GM12872 (cell line): ENCODE measurements around the gene CDKN2B.

ENCODE experiments used
- TF ChIP-seq, protein P1 (sequence below): IDR thresholded peaks from 3 replicates; pipeline ENCODE4 v1.5.1; 2011; ENCODE audit warnings: low read depth, mild to moderate bottlenecking, low read length, moderate library complexity; ENCODE audit not compliant: insufficient read depth

The CDKN2B gene

GRCh38 chr9:21982861-21983560, 26.1 kb downstream of the CDKN2B start:
- TF ChIP-seq, protein P1, sequence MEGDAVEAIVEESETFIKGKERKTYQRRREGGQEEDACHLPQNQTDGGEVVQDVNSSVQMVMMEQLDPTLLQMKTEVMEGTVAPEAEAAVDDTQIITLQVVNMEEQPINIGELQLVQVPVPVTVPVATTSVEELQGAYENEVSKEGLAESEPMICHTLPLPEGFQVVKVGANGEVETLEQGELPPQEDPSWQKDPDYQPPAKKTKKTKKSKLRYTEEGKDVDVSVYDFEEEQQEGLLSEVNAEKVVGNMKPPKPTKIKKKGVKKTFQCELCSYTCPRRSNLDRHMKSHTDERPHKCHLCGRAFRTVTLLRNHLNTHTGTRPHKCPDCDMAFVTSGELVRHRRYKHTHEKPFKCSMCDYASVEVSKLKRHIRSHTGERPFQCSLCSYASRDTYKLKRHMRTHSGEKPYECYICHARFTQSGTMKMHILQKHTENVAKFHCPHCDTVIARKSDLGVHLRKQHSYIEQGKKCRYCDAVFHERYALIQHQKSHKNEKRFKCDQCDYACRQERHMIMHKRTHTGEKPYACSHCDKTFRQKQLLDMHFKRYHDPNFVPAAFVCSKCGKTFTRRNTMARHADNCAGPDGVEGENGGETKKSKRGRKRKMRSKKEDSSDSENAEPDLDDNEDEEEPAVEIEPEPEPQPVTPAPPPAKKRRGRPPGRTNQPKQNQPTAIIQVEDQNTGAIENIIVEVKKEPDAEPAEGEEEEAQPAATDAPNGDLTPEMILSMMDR, result no peak

GRCh38 chr9:21982391-21982790, 26.7 kb downstream of the CDKN2B start:
- TF ChIP-seq, protein P1, result no peak

DNA sequence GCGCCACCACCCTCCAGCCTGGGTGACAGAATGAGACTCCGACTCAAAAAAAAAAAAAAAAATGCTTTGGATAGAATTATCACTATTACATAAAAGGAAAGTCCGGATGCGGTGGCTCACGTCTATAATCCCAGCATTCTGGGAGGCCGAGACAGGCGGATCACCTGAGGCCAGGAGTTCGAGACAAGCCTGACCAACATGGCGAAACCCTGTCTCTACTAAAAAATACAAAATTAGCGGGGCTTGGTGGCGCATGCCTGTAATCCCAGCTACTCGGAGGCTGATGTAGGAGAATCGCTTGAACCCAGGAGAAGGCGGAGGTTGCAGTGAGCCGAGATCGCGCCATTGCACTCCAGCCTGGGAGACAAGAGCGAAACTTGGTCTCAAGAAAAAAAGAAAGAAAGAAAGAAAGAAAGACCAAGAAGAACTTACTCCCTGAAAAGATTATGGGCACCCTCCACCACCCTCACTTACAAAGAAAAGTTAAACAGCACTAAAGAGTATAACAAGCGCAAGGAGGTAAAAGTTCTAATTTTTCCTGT, 32.7 kb downstream of the CDKN2B start:
- TF ChIP-seq, protein P1, result no peak

DNA sequence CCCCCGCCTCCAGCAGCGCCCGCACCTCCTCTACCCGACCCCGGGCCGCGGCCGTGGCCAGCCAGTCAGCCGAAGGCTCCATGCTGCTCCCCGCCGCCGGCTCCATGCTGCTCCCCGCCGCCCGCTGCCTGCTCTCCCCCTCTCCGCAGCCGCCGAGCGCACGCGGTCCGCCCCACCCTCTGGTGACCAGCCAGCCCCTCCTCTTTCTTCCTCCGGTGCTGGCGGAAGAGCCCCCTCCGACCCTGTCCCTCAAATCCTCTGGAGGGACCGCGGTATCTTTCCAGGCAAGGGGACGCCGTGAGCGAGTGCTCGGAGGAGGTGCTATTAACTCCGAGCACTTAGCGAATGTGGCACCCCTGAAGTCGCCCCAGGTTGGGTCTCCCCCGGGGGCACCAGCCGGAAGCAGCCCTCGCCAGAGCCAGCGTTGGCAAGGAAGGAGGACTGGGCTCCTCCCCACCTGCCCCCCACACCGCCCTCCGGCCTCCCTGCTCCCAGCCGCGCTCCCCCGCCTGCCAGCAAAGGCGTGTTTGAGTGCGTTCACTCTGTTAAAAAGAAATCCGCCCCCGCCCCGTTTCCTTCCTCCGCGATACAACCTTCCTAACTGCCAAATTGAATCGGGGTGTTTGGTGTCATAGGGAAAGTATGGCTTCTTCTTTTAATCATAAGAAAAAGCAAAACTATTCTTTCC, 34.2 kb downstream of the CDKN2B start:
- TF ChIP-seq, protein P1, result no peak

- TF ChIP-seq, protein P1, result no peak
These were observed 34.8 kb downstream of the CDKN2B start for GRCh38 chr9:21974343-21974721.

DNA sequence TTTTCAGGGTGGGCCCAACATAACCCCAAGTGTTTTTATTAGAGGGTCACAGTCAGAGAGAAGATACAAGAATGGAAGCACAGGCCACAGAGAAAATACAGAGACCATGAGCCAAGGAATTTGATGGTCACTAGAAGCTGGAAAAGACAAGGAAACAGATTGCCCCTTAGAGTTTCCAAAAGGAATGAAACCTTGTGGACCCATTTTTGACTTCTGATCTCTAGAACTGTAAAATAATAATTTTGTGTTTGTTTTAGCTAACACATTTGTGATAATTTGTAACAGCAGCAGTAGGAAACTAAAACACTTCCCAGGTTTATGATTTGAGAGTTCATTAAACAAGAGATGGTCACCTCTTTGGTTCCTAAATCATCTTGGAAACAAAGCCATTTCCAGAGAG, 36.7 kb downstream of the CDKN2B start:
- TF ChIP-seq, protein P1, result no peak

GRCh38 chr9:21970800-21971640, 38.1 kb downstream of the CDKN2B start:
- TF ChIP-seq, protein P1, result no peak
